Effector memory CD8-positive, alpha-beta T cell (primary cell): ENCODE data around the gene ANP32A.

Experiments
- ATAC-seq: fragments of 150-1000 bp; cut with Tn5 transposase; replicated peaks from 2 replicates; pipeline ENCODE4 v1.10.0; 2021; ENCODE audit warnings: mild to moderate bottlenecking, moderate library complexity
- DNase-seq, 3 experiments: peaks; one replicate each; pipeline ENCODE4 v3.0.0; 2021
- H3K27ac Mint-ChIP-seq, 2 donors: one replicate each; pipeline ENCODE4 v1.8.0; 2022; ENCODE audit warnings: mild to moderate bottlenecking in 2 of 2, mixed read lengths in 2 of 2, moderate library complexity in 2 of 2
- H3K27me3 Mint-ChIP-seq, 2 donors: one replicate each; pipeline ENCODE4 v1.8.0; 2022; ENCODE audit warnings: mixed read lengths in 2 of 2
- H3K36me3 Mint-ChIP-seq: one replicate; pipeline ENCODE4 v1.8.0; 2022; ENCODE audit warnings: mild to moderate bottlenecking, moderate library complexity, mixed read lengths; ENCODE audit not compliant: insufficient read depth
- H3K4me1 Mint-ChIP-seq, 2 donors: one replicate each; pipeline ENCODE4 v1.8.0; 2022; ENCODE audit warnings: low read depth in 2 of 2, mixed read lengths in 2 of 2
- H3K4me3 Mint-ChIP-seq, 2 donors: one replicate each; pipeline ENCODE4 v1.8.0; 2022; ENCODE audit warnings: mild to moderate bottlenecking in 2 of 2, mixed read lengths in 2 of 2, moderate library complexity in 2 of 2
- H3K9me3 Mint-ChIP-seq, 2 donors: one replicate each; pipeline ENCODE4 v1.8.0; 2022; ENCODE audit warnings: mixed read lengths in 2 of 2

ANP32A gene

DNA sequence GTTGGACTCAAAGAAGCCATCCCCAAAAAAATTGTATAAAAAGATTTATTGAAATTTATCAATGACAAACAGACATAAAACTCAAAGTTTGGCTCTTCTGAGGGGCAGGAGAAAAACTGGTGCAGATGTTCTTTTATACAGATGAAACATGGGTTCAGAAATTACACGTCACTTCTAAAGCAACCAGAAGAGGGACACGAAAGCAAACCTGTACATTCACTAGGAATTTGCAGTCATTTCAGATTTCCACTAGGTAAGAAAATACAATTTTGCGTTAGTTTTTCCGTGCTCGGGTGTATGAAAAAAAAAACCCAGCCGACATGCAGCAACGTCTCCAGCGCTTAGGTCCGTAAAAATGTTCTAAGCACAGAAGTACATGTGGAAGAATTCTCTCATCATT, 41.8 kb downstream of the ANP32A start:
- Mint-ChIP-seq H3K4me3 (no peak overlapping the region), H3K4me1 (peaks cover 17% of the 10 kb centered on the region in 2 donors), H3K27me3 (no peaks in the 10 kb centered on the region), H3K27ac (peak overlapping the region in 1 of 2 donors; percentile 60), H3K9me3 (no peaks in the 10 kb centered on the region), H3K36me3 (peaks cover 26% of the 10 kb centered on the region)
- no peak for DNase-seq
- no peak for ATAC-seq

DNA sequence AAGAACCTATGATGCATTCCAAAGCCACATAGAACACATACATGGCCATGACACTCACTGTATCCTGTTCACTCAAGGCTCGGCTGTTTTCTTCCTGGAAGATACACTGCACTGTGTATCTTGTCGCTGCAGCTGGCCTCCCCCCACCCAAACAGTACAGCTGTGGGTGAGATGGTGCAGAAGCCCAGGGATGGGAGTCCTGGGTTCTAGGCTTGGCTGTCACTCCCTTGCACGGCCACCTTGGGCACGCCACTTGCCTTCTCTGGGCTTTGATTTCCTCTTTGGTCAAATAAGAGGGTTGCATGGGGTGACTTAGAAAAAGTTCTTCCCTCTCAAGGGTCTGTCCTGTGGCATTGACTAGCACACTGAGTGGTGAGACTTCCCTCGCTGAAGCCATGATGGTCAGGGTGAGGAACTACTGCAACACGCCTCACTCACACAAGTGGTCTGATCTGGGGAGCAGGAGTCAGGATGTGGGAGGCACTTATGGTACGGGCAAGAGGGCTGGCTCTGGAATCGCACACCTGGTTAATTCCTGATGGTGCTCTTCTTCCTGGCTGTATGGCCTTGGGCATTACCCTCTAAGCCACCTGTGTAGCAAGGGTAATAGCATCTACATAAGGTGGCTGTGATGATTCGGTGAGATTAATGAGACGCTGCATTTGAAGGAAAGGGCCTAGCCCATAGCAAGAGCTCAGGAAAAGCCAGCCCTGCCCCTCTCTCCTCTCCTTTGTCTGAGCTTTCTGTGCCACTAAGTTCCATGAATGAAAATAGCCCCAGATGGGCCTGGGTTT, 44.0 kb downstream of the ANP32A start:
- DNase-seq, result no peak
- Mint-ChIP-seq H3K4me1 (peaks cover 0 to 3% of the 10 kb centered on the region in 2 donors), H3K27ac (peak overlapping the region in 1 of 2 donors; percentile 51), H3K9me3 (no peaks in the 10 kb centered on the region), H3K4me3 (no peak overlapping the region), H3K36me3 (peaks cover 9% of the 10 kb centered on the region), H3K27me3 (peaks cover 0 to 2% of the 10 kb centered on the region in 2 donors)
- ATAC-seq, result no peak

DNA sequence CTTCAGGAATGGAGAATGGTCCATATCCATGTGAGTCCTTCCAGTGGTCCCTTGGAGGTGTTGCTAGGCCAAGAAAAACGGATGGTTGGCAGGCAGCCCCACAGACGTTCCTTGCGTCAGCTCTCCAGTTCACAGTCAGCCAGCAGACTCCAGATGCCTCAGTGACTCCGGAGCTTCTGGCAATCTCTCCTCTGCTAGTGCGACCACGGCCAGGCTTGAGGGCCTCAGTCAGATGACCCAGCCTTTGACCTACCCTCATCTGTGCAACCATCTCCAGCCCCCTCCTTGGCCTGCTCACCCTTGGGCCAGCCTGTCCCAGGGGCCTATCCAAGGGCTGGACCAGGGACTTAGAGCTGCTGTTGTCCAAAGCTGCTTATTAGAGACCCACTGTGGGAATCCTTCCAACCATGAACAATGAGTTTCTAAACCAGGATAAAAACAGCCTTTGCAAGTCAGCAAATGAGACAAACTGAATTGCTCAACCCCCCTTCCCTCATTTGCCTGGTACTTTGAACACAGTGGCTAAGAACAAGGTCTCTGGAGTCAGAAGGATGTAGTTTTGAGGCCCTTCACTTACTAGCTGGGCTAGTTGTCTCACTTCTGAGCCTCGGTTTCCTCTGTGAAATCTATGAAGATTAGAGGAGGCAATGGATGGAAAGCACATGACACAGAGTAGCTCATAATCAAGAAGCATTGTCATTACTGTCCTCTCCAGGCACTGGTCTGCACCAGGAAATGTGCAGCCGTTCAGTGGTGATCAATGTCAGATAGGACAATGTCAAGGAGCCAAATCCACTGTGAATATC, 44.8 kb downstream of the ANP32A start:
- no peak for DNase-seq

DNA sequence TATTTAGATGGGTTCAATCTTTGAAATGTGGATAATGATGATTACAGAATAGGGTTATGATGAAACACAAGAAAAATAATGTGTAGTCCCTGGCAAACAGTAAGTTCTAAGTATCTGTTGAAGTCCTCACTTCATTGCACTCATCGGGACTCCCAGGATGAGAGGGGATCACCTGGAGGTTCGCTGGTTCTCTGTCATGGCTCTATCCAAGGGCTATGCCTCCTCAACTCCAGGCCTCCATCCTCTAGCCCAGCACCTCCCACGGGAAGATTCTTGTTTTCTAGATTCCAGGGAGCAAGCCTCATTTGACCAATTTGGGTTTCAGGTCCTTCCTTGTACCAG, 45.5 kb downstream of the ANP32A start:
- Mint-ChIP-seq H3K27ac (no peak overlapping the region), H3K4me3 (no peak overlapping the region), H3K27me3 (peaks cover 0 to 6% of the 10 kb centered on the region in 2 donors), H3K36me3 (peaks cover 3% of the 10 kb centered on the region), H3K4me1 (peaks cover 0 to 2% of the 10 kb centered on the region in 2 donors), H3K9me3 (no peaks in the 10 kb centered on the region)
- DNase-seq (no peak), ATAC-seq (no peak)

More for the DNA sequence above, 44.8 kb downstream of the ANP32A start:
- Mint-ChIP-seq H3K36me3 (peaks cover 7% of the 10 kb centered on the region), H3K27ac (peak overlapping the region in 1 of 2 donors; percentile 51), H3K4me1 (peaks cover 0 to 2% of the 10 kb centered on the region in 2 donors), H3K27me3 (peaks cover 0 to 6% of the 10 kb centered on the region in 2 donors), H3K9me3 (no peaks in the 10 kb centered on the region), H3K4me3 (no peak overlapping the region)
- no peak for ATAC-seq

DNA sequence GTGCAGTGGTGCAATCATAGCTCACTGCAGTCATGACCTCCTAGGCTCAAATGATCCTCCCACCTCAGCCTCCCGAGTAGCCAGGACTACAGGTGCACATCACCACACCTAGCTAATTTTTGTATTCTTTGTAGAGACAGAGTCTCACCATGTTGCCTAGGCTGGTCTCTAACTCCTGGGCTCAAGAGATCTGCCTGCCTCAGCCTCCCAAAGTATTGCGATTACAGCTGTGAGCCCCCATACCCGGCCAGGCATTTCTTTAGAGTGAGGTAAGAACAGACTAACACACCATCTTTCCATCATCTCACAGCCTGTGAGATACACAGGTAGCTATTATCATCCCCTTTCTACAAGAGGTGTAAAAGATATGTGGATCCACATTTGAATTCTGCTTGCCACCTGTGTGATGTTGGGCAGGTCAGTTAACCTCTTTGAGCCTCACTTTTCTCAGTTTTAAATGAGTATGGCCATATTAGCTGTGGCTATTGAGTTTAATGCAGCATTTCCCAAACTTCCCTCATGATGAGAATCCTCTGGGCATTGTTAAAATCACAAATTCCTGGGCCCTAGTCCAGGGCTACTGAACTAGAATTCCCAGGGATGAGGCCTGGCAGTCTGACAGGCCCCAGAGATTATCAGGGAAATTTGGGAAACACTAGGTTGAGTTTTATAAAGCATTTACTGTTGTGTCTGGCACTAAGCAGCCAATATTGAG, 46.0 kb downstream of the ANP32A start:
- Mint-ChIP-seq H3K4me1 (peaks cover 0 to 2% of the 10 kb centered on the region in 2 donors), H3K9me3 (no peaks in the 10 kb centered on the region), H3K27ac (no peak overlapping the region), H3K4me3 (no peak overlapping the region), H3K36me3 (peaks cover 3% of the 10 kb centered on the region), H3K27me3 (peaks cover 0 to 12% of the 10 kb centered on the region in 2 donors)
- ATAC-seq (no peak), DNase-seq (no peak)

DNA sequence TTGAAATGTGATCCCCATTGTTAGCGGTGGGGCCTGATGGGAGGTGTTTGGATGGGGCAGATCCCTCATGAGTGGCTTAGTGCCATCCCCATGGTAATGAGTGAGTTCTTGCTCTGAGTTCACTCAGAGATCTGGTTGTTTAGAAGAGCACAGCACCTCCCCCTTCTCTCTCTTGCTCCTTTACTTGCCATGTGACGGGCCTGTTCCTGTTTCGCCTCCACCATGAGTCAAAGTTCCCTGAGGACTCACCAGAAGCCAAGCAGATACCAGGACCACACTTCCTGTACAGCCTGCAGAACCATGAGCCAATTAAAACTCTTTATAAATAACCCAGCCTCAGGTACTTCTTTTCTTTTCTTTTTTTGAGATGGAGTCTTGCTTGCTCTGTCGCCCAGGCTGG, 46.6 kb downstream of the ANP32A start:
- H3K9me3 Mint-ChIP-seq, result no peaks in the 10 kb centered on the region
- H3K27me3 Mint-ChIP-seq, result peaks cover 0 to 17% of the 10 kb centered on the region in 2 donors
- no peak overlapping the region for H3K27ac Mint-ChIP-seq
- DNase-seq (no peak), ATAC-seq (no peak)
- H3K4me1 Mint-ChIP-seq, result peaks cover 0 to 2% of the 10 kb centered on the region in 2 donors
- H3K36me3 Mint-ChIP-seq, result peaks cover 3% of the 10 kb centered on the region
- H3K4me3 Mint-ChIP-seq, result no peak overlapping the region

DNA sequence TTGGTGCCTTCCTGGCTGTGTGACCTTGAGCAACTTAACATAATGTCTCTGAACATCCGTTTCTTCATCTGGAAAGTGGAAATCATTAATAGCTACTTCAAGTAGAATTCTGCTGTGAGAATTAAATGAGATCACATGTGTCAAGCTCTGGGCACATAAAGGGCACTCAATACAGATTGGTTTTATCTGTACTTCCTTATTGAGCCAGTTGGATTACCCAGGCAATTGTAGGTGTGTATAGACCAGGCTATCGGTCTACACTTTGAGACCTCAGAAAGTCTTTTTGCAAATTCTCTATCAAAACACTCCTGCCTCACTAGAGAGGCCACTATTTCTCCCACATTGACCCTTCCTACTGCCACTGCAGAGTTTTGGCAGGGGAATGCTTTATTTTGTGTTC, 47.7 kb downstream of the ANP32A start:
- Mint-ChIP-seq H3K36me3 (peaks cover 3% of the 10 kb centered on the region), H3K4me3 (no peak overlapping the region), H3K27me3 (peaks cover under 1 to 28% of the 10 kb centered on the region in 2 donors), H3K9me3 (no peaks in the 10 kb centered on the region), H3K27ac (no peak overlapping the region), H3K4me1 (peaks cover 0 to 2% of the 10 kb centered on the region in 2 donors)
- DNase-seq (no peak), ATAC-seq (no peak)

DNA sequence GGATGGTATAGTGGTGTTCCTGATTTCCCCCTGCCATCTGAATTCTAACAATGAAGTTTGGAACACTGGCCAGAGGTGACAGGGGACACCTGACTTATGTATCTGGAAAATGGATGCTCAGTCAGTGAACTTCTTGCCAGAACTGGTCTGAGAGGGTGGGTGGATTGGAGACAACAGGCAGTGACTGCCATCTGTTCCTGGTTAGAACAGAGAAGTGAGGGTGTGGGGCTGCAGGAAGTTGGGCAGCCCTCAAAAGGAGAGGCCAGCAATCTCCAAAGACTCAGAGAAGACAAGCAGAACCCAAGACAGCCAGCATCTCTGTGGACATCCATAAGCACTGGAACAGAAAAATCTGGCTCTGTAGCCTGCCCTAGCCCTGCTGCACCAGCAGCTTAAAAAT, 50.5 kb downstream of the ANP32A start:
- no peaks in the 10 kb centered on the region for H3K9me3 Mint-ChIP-seq
- DNase-seq (no peak), ATAC-seq (no peak)
- H3K27me3 Mint-ChIP-seq, result peaks cover 9 to 42% of the 10 kb centered on the region in 2 donors
- no peaks in the 10 kb centered on the region for H3K4me1 Mint-ChIP-seq
- H3K4me3 Mint-ChIP-seq, result no peak overlapping the region
- no peak overlapping the region for H3K27ac Mint-ChIP-seq
- no peaks in the 10 kb centered on the region for H3K36me3 Mint-ChIP-seq

DNA sequence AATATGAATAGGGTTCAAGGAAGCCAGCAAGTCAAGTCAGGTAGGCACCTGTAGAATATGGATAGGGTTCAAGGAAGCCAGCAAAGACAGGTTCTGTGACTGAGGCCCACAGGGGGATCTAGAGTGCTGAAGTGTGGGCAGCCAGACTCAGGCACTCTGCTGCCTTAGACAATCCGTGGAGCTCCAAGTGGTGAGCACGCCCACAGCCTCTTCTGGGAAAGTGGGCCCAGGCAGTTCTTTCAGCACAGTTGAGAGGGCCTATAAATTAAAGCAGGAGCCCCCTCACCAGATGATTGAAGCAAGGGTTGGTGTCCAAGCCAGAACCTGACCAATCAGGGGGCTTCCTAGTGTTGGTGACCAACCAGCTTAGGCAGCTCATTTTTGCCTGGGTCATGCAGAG, 51.0 kb downstream of the ANP32A start:
- H3K36me3 Mint-ChIP-seq, result no peaks in the 10 kb centered on the region
- ATAC-seq (no peak), DNase-seq (no peak)
- no peaks in the 10 kb centered on the region for H3K4me1 Mint-ChIP-seq
- H3K27me3 Mint-ChIP-seq, result peaks cover 9 to 47% of the 10 kb centered on the region in 2 donors
- no peak overlapping the region for H3K27ac Mint-ChIP-seq
- H3K4me3 Mint-ChIP-seq, result no peak overlapping the region
- no peaks in the 10 kb centered on the region for H3K9me3 Mint-ChIP-seq

DNA sequence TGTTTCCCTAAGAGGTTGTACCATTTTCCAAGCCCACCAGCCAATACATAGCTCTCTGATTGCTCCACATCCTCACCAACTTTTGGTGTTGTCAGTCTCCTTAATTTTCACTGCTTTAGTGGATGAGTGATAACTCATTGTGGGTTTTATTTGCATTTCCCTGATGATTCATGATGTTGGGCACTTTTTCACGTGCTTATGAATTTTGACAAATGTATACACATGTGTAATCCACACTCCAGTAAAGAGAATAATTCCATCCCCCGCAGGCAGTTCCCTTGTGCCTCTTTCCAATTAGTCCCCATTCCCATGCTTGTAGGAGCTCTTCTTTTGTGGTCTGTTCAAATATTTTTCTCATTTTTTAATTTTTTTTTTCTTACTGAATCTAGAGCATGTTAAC, 52.4 kb downstream of the ANP32A start:
- no peaks in the 10 kb centered on the region for H3K9me3 Mint-ChIP-seq
- no peak for DNase-seq
- H3K36me3 Mint-ChIP-seq, result no peaks in the 10 kb centered on the region
- no peak overlapping the region for H3K4me3 Mint-ChIP-seq
- H3K27me3 Mint-ChIP-seq, result peaks cover 15 to 54% of the 10 kb centered on the region in 2 donors
- no peak for ATAC-seq
- no peak overlapping the region for H3K27ac Mint-ChIP-seq
- no peaks in the 10 kb centered on the region for H3K4me1 Mint-ChIP-seq

DNA sequence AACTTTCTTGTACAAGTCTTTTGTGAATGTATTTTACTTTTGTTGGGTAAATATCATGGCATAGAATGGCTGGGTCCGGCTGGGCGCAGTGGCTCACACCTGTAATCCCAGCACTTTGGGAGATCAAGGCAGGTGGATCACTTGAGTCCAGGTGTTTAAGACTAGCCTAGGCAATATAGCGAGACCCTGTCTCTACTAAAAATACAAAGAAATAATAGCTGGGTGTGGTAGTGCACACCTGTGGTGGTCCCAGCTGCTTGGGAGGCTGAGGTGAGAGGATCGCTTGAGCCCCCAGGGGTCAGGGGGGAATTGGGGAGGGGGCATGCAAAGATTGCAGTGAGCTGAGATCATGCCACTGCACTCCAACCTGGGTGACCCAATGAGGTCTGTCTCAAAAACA, 52.9 kb downstream of the ANP32A start:
- Mint-ChIP-seq H3K9me3 (no peaks in the 10 kb centered on the region), H3K4me1 (no peaks in the 10 kb centered on the region), H3K4me3 (no peak overlapping the region), H3K36me3 (no peaks in the 10 kb centered on the region), H3K27me3 (peaks cover 15 to 54% of the 10 kb centered on the region in 2 donors), H3K27ac (no peak overlapping the region)
- ATAC-seq (no peak), DNase-seq (no peak)

DNA sequence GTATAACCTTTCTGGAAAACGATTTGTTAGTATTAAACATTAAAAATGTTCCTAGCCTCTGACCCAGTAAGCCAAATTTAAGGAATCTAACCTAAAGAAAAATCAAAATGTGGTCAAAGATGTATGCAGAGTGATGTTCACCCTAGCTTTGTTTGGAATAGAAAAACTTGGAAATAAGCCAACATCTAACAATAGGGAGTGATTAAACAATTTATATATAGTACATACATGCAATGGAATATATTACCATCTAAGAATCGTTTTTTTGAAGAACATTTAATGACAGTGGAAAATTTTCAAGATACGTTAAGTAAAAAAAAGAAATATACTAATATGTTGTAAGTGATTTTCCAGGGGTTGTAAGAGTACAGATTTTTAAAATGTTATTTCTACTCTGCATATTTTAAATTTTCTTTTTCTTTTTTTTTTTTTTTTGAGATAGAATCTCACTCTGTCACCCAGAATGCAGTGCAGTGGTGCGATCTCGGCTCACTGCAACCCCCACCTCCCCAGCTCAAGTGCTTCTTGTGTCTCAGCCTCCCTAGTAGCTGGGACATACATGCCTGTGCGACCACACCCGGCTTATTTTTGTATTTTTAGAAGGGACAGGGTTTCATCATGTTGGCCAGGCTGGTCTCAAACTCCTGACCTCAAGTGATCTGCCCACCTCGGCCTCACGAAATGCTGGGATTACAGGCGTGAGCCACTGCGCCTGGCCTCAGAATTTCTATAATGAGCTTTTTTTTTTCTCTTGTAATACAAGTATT, 54.9 kb downstream of the ANP32A start:
- Mint-ChIP-seq H3K9me3 (no peaks in the 10 kb centered on the region), H3K4me3 (no peak overlapping the region), H3K36me3 (no peaks in the 10 kb centered on the region), H3K27ac (no peak overlapping the region), H3K27me3 (peaks cover 23 to 48% of the 10 kb centered on the region in 2 donors), H3K4me1 (no peaks in the 10 kb centered on the region)
- DNase-seq (no peak), ATAC-seq (no peak)

DNA sequence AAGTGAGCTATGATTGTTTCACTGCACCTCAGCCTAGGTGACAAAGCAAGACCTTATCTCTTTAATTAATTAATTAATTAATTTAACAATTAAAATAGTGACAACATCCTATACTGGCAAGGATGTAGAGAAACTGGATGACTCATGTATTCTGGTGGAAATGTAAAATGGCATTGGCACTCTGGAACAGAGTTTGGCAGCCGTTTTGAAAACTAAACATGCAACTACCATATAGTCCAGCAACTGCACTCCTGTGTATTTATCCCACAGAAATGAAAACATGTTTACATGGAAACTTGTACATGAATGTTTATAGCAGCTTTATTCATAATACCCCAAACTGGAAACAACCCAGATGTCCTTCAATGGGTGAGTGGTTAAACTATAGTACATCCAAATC, 56.6 kb downstream of the ANP32A start:
- Mint-ChIP-seq H3K27ac (no peak overlapping the region), H3K27me3 (peaks cover 37 to 46% of the 10 kb centered on the region in 2 donors), H3K36me3 (no peaks in the 10 kb centered on the region), H3K9me3 (no peaks in the 10 kb centered on the region), H3K4me3 (no peak overlapping the region), H3K4me1 (no peaks in the 10 kb centered on the region)
- no peak for ATAC-seq
- DNase-seq, result no peak
